HUES64 (cell line): ENCODE measurements around the gene TJP2.
A peak's percentile ranks its signal among the peaks of the same experiment; 100 is the strongest.

Experiments
- H3K27ac ChIP-seq: 2 replicates; pipeline ENCODE4 v1.7.0; 2013; ENCODE audit warnings: low read depth, low read length, inconsistent platforms
- H3K27me3 ChIP-seq: 2 replicates; pipeline ENCODE4 v1.6.1; 2013; ENCODE audit warnings: mild to moderate bottlenecking, low read length; ENCODE audit not compliant: insufficient read depth
- H3K36me3 ChIP-seq: 2 replicates; pipeline ENCODE4 v1.6.1; 2013; ENCODE audit warnings: mild to moderate bottlenecking, low read length; ENCODE audit not compliant: insufficient read depth
- H3K4me1 ChIP-seq: 2 replicates; pipeline ENCODE4 v1.6.1; 2013; ENCODE audit warnings: mild to moderate bottlenecking, low read length, moderate library complexity; ENCODE audit not compliant: insufficient read depth
- H3K4me3 ChIP-seq: 2 replicates; pipeline ENCODE4 v1.5.1; 2013; ENCODE audit warnings: mild to moderate bottlenecking, low read length, moderate library complexity
- H3K9ac ChIP-seq: 2 replicates; pipeline ENCODE4 v1.6.1; 2013; ENCODE audit warnings: mild to moderate bottlenecking, low read depth, low read length
- H3K9me3 ChIP-seq: 2 replicates; pipeline ENCODE4 v1.6.1; 2013; ENCODE audit warnings: low read depth, low read length; ENCODE audit not compliant: insufficient read depth
- WGBS: fragments of 150-250, 120-280 bp; methylation state at CpG from one replicate; pipeline ENCODE4 v1.1.7; 2013; ENCODE audit warnings: missing lambda C conversion rate; 5-methylcytosine and 5-hydroxymethylcytosine counted together

TJP2 gene

DNA sequence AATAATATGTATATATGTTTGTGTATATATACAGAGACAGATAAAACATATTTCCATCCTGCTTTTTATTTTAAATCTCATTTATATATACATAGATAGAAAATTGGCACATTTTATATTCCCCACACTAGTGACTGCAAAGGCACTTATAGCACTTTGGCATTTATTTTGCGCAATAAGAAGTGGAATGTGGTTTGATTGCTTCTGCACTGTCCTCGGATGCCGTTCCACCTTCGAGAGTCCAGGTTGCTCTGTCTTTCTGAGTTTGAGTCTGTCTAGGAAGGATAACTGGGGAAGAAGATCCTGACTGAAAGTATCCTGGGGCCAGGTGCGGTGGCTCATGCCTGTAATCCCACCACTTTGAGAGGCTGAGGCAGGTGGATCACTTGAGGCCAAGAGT lies 84.5 kb downstream of the TJP2 start:
- Histone ChIP-seq H3K27me3 (no peaks in the 10 kb centered on the region), H3K9ac (no peak overlapping the region), H3K27ac (no peak overlapping the region), H3K9me3 (no peaks in the 10 kb centered on the region), H3K4me3 (no peak overlapping the region), H3K36me3 (peaks cover 30% of the 10 kb centered on the region), H3K4me1 (no peaks in the 10 kb centered on the region)
- 96% methylated on average over 5 of the region's 5 CpGs for WGBS

DNA sequence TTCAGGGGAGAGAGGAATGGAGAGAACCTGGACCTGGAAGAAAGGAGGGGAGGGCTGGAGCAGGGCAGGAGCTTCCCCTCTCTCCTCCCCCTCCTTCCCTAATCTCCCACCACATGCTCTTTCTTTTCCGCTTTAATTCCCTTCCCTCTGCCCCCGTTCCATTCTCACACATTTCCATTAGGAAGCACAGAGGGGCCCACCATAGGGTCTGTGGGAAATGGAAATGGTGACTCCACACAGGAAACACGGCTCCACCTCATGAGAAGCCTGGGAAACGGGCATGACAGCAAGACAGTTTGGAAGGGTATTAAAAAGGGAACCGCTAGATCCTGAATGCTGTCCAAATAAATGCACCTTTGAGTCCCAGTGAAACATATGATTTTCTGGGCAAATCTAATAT lies 86.1 kb downstream of the TJP2 start:
- WGBS = 91% methylated on average over 4 of the region's 5 CpGs
- H3K4me1 ChIP-seq = no peaks in the 10 kb centered on the region

DNA sequence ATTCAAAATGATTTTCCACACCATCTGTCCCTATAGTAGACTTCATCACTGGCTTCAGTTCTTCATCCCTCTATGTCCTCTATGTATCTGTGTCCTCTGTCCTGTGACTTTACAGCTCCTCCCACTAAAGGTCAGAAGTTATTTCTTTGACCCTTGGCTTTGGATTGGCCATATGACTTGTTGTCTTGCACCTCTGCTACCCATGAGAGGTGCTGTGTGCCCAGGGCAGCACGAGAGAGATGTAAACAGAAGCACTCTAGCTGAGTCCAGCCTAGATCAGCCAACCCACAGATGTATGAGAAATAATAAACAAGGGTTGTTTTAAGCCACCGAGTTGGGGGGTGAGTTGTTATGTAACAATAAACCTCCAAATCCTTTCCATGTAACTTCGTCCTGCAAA lies 87.6 kb downstream of the TJP2 start:
- Histone ChIP-seq H3K9ac (no peak overlapping the region), H3K27me3 (no peaks in the 10 kb centered on the region), H3K36me3 (peaks cover 5% of the 10 kb centered on the region; the same call in 1 of the 2 replicates), H3K4me1 (no peaks in the 10 kb centered on the region), H3K9me3 (no peaks in the 10 kb centered on the region), H3K4me3 (no peak overlapping the region), H3K27ac (no peak overlapping the region)
- 81% methylated on average over 2 of the region's 3 CpGs for WGBS

More for the DNA sequence above, 86.1 kb downstream of the TJP2 start:
- Histone ChIP-seq H3K27me3 (no peaks in the 10 kb centered on the region), H3K9me3 (no peaks in the 10 kb centered on the region), H3K4me3 (no peak overlapping the region), H3K36me3 (peaks cover 14% of the 10 kb centered on the region), H3K27ac (no peak overlapping the region), H3K9ac (no peak overlapping the region)

DNA sequence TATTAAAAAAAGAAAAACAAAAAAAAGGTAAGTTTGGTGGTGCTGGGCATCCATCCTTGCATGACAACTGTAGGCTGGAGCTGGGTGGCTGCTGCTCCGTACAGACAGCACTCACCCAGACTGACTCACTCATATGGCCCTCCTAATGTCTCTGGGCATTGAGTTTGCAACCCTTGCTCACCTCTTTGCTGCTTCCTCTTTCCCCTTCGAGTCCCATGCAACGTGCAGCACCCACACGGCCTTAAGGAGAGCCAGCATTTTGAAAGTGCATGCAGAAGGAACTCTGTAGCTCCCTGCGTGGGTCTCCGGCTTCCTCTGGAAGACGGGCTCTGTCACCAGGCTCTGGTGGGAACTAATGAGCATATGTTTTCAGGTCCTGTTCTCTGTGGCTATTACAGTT lies 90.4 kb downstream of the TJP2 start:
- 78% methylated on average over 7 of the region's 7 CpGs for WGBS
- H3K36me3 ChIP-seq = no peaks in the 10 kb centered on the region

DNA sequence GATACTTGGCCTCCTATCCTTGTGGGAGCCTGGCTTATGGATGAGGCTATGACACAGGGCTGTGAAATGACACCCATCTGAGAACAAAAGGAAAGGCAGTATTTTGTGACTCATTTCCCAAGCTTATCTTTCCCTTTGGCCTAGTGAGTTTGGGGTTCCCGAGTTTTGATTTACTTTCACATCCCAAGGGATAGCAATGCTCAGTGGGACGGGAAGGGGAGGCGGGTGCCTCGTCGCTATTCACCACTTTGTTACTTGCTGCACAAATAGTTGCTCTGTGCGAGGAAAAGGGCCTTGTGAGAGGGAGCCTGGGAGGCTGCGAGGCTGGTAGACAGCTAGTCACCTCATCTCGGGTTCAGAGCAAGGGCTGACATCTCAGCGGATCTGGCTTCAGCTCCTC lies 91.8 kb downstream of the TJP2 start:
- 80% methylated on average over 9 of the region's 9 CpGs for whole genome bisulfite sequencing
- Histone ChIP-seq H3K9me3 (no peaks in the 10 kb centered on the region), H3K4me1 (no peaks in the 10 kb centered on the region), H3K4me3 (no peak overlapping the region), H3K27me3 (no peaks in the 10 kb centered on the region), H3K36me3 (no peaks in the 10 kb centered on the region), H3K9ac (no peak overlapping the region), H3K27ac (no peak overlapping the region)

More for the DNA sequence above, 90.4 kb downstream of the TJP2 start:
- Histone ChIP-seq H3K27me3 (no peaks in the 10 kb centered on the region), H3K4me3 (no peak overlapping the region), H3K9me3 (no peaks in the 10 kb centered on the region), H3K27ac (no peak overlapping the region), H3K4me1 (no peaks in the 10 kb centered on the region), H3K9ac (no peak overlapping the region)

DNA sequence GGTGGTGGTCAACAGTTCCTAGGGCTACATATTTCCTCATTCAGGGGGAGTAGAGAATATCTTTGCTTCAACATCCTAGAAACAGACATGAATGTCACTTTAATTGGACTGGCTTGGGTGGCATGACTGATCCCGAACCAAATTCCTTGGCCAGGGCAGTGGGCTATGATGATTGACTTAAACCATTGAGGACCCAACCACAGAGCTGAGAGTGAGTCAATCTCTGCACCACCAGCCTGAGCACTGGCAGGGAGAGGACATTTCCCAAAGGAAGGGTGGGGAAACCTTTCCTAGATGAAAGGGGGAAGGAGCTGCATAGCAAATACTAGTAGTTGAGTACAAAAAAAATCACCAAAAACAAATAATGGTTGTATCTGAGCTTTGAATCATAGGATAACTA lies 98.1 kb downstream of the TJP2 start:
- Histone ChIP-seq H3K4me3 (no peak overlapping the region), H3K9ac (no peak overlapping the region), H3K27me3 (no peaks in the 10 kb centered on the region), H3K4me1 (no peaks in the 10 kb centered on the region), H3K36me3 (no peaks in the 10 kb centered on the region), H3K9me3 (no peaks in the 10 kb centered on the region), H3K27ac (no peak overlapping the region)
- 94% methylated on average over 1 of the region's 1 CpG for WGBS

DNA sequence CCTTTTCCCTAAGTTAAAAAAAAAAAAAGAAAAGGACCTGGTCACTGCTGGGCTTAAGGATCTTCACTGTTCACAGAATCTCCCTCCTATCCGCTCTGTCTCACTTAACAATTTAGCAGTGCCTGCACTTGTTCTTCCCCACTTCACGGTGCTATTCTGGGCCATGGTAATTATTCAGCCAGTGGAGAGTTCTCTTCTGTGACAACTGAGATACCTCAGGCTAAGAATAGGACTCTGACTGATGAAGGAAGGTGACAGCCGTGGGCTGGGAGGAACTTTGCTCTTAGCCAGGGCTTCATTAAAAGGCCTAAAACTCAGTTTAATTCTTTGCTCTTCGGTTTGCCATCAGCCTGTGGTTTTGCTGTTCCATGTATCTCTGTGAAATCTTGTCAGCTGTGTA lies 99.1 kb downstream of the TJP2 start:
- Histone ChIP-seq H3K27me3 (no peaks in the 10 kb centered on the region), H3K4me3 (no peak overlapping the region), H3K9ac (no peak overlapping the region), H3K36me3 (no peaks in the 10 kb centered on the region), H3K27ac (no peak overlapping the region), H3K9me3 (no peaks in the 10 kb centered on the region), H3K4me1 (no peaks in the 10 kb centered on the region)
- WGBS = 86% methylated on average over 4 of the region's 4 CpGs

DNA sequence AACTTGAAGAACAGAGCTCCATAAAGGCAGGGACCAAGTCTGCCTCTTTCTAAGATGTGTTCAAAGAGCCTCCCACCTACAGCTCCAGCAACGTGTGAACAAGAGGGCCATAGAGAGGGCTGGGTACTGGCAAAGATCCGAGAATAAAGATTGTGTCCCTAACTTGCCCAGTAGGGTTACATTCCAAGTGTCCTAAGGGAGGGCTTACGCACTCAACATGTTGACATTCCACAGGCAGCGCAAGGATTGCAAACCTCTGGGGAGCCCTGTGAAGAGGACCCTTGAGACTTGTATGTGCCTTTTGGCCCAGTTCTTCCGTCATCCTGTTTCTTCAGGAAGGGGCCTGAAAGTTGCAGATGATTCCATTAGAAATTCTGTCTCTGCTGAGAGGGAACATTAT lies 102.7 kb downstream of the TJP2 start:
- Histone ChIP-seq H3K27ac (no peak overlapping the region), H3K4me3 (no peak overlapping the region), H3K4me1 (peaks cover 4% of the 10 kb centered on the region; the same call in 1 of the 2 replicates), H3K9ac (no peak overlapping the region), H3K27me3 (no peaks in the 10 kb centered on the region), H3K9me3 (no peaks in the 10 kb centered on the region), H3K36me3 (no peaks in the 10 kb centered on the region)
- WGBS = 84% methylated on average over 5 of the region's 5 CpGs

DNA sequence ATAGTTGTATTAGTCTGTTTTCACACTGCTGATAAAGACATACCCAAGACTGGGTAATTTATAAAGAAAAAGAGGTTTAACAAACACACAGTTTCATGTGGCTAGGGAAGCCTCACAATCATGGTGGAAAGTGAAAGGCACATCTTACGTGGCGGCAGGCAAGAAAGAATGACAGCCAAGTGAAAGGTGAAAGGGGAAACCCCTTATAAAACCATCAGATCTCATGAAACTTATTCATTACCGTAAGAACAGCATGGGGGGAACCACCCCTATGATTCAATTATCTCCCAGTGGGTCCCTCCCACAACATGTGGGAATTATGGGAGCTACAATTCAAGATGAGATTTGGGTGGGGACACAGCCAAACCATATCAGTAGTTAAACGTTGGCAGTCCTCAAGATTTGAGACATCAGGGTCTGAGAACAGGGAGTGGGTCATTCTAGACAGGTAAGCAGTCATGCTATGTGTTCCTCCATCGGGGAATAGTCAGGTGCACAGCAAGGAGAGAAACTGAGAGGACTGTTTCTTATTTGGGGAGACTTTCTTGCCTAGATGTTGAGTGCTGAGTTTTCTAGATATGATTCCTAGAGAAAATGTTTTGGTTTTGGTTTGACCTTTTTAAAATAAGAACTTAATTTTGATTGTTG lies 105.1 kb downstream of the TJP2 start:
- WGBS = 93% methylated on average over 4 of the region's 5 CpGs
- Histone ChIP-seq H3K4me1 (peaks cover 20% of the 10 kb centered on the region), H3K27me3 (no peaks in the 10 kb centered on the region), H3K9me3 (no peaks in the 10 kb centered on the region), H3K9ac (no peak overlapping the region), H3K4me3 (no peak overlapping the region), H3K36me3 (no peaks in the 10 kb centered on the region), H3K27ac (no peak overlapping the region)

DNA sequence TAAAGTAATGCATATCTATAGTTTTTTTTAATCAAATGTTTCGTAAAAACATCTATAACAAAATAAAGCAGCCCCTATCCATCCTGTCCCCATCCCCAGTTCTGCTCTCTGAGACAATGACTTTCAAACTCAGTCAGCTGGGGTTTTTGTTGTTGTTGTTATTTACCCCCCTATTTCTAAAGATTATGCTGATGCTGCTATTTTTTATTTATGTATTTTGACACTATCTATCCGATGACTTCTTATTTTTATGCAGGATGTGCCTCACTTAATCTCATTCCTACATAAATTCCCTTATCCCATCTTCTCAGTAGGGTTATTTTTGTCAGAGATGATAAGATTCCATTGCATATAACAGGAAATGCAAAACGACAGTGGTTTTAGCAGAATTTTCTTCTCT lies 105.7 kb downstream of the TJP2 start:
- no peaks in the 10 kb centered on the region for H3K27me3 ChIP-seq
- WGBS = 70% methylated on average over 1 of the region's 3 CpGs
- H3K4me1 ChIP-seq = peaks cover 20% of the 10 kb centered on the region

DNA sequence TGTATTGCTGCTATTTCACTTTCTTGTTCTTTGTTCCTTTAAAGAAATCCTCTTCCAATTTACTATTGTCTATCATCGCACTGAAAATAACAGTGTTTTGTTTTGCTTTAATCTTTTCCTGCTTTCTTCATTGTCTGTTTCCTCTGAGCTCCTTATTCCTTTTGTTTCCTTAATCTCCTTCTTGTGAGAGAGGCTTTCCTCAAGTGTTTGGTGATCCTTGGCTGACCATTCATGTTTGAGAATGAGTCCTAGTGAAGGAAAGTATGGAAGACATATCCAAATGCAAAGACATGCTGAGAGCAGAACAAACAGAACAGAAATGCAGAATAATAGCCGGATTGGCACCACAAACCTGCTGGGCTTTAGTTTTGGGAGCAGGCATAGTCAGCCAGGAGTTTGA lies 108.9 kb downstream of the TJP2 start:
- H3K4me1 ChIP-seq = peaks cover 20% of the 10 kb centered on the region
- WGBS = 23% methylated on average over 2 of the region's 2 CpGs
- no peaks in the 10 kb centered on the region for H3K36me3 ChIP-seq
- no peak overlapping the region for H3K4me3 ChIP-seq
- H3K9me3 ChIP-seq = 0 out of 2 replicates have a peak, but pooled peaks cover 2% of the 10 kb centered on the region
- peak overlapping the region; percentile 83 for H3K27ac ChIP-seq
- H3K27me3 ChIP-seq = no peaks in the 10 kb centered on the region
- H3K9ac ChIP-seq = no peak overlapping the region

More for the DNA sequence above, 105.7 kb downstream of the TJP2 start:
- H3K9me3 ChIP-seq = no peaks in the 10 kb centered on the region
- no peaks in the 10 kb centered on the region for H3K36me3 ChIP-seq
- no peak overlapping the region for H3K4me3 ChIP-seq
- no peak overlapping the region for H3K9ac ChIP-seq
- H3K27ac ChIP-seq = no peak overlapping the region

DNA sequence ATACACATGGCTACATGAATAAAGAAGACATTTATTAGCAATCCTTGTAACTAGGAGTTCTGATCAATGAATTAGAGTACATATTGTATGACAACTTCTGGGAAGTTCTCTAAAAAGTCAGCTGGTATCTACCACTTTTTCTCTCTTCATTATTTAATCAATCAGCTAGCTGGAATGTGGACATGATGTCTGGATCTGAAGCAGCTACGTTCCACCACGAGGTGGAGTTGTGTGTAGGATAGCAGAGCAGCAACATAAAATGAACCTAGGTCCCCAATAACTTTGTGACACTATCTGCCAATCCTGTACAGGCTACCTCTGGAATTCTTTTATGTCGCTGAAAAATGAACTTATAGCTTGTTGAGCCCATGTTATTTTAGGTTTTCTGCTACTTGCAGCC lies 118.0 kb downstream of the TJP2 start:
- H3K4me3 ChIP-seq = no peak overlapping the region
- H3K27me3 ChIP-seq = no peaks in the 10 kb centered on the region
- H3K9me3 ChIP-seq = no peaks in the 10 kb centered on the region
- H3K9ac ChIP-seq = no peak overlapping the region
- no peaks in the 10 kb centered on the region for H3K4me1 ChIP-seq
- no peak overlapping the region for H3K27ac ChIP-seq
- WGBS = 84% methylated on average over 3 of the region's 3 CpGs
- no peaks in the 10 kb centered on the region for H3K36me3 ChIP-seq
